NCI-H2029 (cell line): ENCODE measurements around the gene DCAF5.

Experiments
- DNase-seq: peaks from one replicate; lab custom pipeline; 2025; lab: John Stamatoyannopoulos, UW

DCAF5 gene

GRCh38 chr14:69005432-69006148 lies 147.3 kb downstream of the DCAF5 start:
- no peak for DNase-seq

- no peak for DNase-seq
Measured at GRCh38 chr14:69004731-69005431, 148.0 kb downstream of the DCAF5 start.

GRCh38 chr14:69003626-69004025 lies 149.3 kb downstream of the DCAF5 start:
- DNase-seq, result no peak

- no peak for DNase-seq
Measured at GRCh38 chr14:69002069-69002468, 150.8 kb downstream of the DCAF5 start.

GRCh38 chr14:69001375-69001774 lies 151.5 kb downstream of the DCAF5 start:
- no peak for DNase-seq
